ENCODE data around the gene CCDC197.

DNA sequence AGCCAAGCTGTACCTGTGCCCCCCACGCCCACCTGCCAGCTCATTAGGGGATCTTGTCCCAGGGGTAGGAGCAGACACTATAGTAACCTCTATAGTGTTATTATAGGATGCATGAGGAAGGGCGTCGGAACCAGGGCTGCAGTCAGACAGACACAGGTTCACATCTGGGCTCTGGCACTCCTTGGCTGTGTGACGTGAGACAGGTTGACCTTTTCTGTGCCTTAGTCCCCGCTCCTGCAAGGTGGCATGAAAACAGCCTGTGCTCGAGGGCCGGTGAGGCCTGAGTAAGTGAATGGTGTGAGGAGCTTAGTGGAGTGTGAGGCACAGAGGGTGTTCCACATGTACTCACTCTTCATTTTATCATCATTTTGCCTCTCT is 39.8 kb upstream of the CCDC197 start:
- TF ChIP-seq, protein P1, sequence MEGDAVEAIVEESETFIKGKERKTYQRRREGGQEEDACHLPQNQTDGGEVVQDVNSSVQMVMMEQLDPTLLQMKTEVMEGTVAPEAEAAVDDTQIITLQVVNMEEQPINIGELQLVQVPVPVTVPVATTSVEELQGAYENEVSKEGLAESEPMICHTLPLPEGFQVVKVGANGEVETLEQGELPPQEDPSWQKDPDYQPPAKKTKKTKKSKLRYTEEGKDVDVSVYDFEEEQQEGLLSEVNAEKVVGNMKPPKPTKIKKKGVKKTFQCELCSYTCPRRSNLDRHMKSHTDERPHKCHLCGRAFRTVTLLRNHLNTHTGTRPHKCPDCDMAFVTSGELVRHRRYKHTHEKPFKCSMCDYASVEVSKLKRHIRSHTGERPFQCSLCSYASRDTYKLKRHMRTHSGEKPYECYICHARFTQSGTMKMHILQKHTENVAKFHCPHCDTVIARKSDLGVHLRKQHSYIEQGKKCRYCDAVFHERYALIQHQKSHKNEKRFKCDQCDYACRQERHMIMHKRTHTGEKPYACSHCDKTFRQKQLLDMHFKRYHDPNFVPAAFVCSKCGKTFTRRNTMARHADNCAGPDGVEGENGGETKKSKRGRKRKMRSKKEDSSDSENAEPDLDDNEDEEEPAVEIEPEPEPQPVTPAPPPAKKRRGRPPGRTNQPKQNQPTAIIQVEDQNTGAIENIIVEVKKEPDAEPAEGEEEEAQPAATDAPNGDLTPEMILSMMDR (conservative IDR thresholded peaks at IDR 0.05; ENCODE audit: low read depth, low read length) = no peak
- TF ChIP-seq POLR2A (IDR thresholded peaks at IDR 0.05; ENCODE audit: low read depth, low read length) (no peak), BHLHE40 (IDR thresholded peaks at IDR 0.05; ENCODE audit: low read depth, low read length) (no peak), SMC3 (IDR thresholded peaks at IDR 0.05; ENCODE audit: low read depth, low read length) (no peak), MXI1 (IDR thresholded peaks at IDR 0.05; ENCODE audit: borderline replicate concordance, low read depth, low read length) (no peak), CHD1 (IDR thresholded peaks at IDR 0.05; ENCODE audit: low read depth, low read length) (no peak), CEBPB (IDR thresholded peaks at IDR 0.05; ENCODE audit: low read depth, low read length) (no peak), RFX5 (IDR thresholded peaks at IDR 0.05; ENCODE audit: low read depth, low read length) (no peak), FOS (IDR thresholded peaks at IDR 0.05; ENCODE audit: low read depth, low read length) (no peak), MAFK (IDR thresholded peaks at IDR 0.05; ENCODE audit: low read depth, low read length) (no peak), MAZ (IDR thresholded peaks at IDR 0.05; ENCODE audit: borderline replicate concordance, low read depth, low read length) (no peak), RCOR1 (IDR thresholded peaks at IDR 0.05; ENCODE audit: insufficient replicate concordance, low read length) (no peak)
- TF ChIP-seq, protein P2, sequence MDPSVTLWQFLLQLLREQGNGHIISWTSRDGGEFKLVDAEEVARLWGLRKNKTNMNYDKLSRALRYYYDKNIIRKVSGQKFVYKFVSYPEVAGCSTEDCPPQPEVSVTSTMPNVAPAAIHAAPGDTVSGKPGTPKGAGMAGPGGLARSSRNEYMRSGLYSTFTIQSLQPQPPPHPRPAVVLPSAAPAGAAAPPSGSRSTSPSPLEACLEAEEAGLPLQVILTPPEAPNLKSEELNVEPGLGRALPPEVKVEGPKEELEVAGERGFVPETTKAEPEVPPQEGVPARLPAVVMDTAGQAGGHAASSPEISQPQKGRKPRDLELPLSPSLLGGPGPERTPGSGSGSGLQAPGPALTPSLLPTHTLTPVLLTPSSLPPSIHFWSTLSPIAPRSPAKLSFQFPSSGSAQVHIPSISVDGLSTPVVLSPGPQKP (IDR thresholded peaks at IDR 0.05; ENCODE audit: borderline replicate concordance, low read depth, low read length) = no peak
- TF ChIP-seq, protein P3, sequence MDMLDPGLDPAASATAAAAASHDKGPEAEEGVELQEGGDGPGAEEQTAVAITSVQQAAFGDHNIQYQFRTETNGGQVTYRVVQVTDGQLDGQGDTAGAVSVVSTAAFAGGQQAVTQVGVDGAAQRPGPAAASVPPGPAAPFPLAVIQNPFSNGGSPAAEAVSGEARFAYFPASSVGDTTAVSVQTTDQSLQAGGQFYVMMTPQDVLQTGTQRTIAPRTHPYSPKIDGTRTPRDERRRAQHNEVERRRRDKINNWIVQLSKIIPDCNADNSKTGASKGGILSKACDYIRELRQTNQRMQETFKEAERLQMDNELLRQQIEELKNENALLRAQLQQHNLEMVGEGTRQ (IDR thresholded peaks at IDR 0.05; ENCODE audit: low read depth, low read length) = no peak

All from IMR-90 (cell line).